Kidney epithelial cell (primary cell): ENCODE results near the gene SPZ1. TPM values are rescaled to one million over a fixed set of nuclear protein-coding genes. Genes with fewer than 3 reads are reported as not detected.

Experiments
- DNase-seq: peaks from one replicate; pipeline ENCODE4 v3.0.0-alpha.2; 2010; ENCODE audit warnings: low read depth
- H3K27me3 ChIP-seq: 2 replicates; pipeline ENCODE4 v1.6.0; 2011; ENCODE audit warnings: low read length; ENCODE audit not compliant: control insufficient read depth, insufficient read depth
- H3K36me3 ChIP-seq: 2 replicates; pipeline ENCODE4 v1.5.1; 2011; ENCODE audit warnings: low read length; ENCODE audit not compliant: control insufficient read depth, insufficient read depth
- H3K4me3 ChIP-seq: 2 replicates; pipeline ENCODE4 v1.5.1; 2011; ENCODE audit warnings: low read depth, mild to moderate bottlenecking, control low read depth, low read length
- total RNA-seq: library from RNA; depleted of rRNA; stranded (reverse); fragments of >200 nt; gene quantifications from 2 replicates; pipeline ENCODE4 v1.2.3, GENCODE V29; 2015
- TF ChIP-seq, protein P1 (sequence below): IDR thresholded peaks from 2 replicates; pipeline ENCODE4 v1.5.1; 2011; ENCODE audit warnings: mild to moderate bottlenecking, moderate library complexity, low read length, control low read depth, inconsistent platforms; ENCODE audit not compliant: insufficient read depth, poor library complexity, severe bottlenecking

Gene SPZ1
- total RNA-seq, 1 donor from 2014 or later, result not detected

DNA sequence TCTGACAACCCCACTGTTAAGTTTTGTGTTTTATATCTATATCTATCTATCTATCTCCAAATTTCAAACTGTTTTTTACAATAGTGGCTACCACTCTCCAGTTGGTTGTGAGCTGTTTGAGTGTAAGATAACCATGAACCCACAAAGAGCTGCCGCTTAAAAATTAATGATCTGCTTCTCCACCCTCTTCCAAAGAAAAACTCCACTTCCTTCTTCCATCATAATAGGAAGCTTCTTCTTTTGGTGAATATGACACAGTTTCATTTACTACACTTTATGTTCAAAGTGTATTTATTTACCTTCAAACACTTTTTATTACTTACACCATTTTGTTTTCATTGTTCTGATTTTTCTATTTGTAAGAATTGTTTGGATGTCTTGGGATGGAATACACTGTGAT lies 37.9 kb downstream of the SPZ1 start:
- no peaks in the 10 kb centered on the region for H3K36me3 ChIP-seq
- no peak for DNase-seq
- H3K27me3 ChIP-seq, result no peaks in the 10 kb centered on the region
- TF ChIP-seq, protein P1, sequence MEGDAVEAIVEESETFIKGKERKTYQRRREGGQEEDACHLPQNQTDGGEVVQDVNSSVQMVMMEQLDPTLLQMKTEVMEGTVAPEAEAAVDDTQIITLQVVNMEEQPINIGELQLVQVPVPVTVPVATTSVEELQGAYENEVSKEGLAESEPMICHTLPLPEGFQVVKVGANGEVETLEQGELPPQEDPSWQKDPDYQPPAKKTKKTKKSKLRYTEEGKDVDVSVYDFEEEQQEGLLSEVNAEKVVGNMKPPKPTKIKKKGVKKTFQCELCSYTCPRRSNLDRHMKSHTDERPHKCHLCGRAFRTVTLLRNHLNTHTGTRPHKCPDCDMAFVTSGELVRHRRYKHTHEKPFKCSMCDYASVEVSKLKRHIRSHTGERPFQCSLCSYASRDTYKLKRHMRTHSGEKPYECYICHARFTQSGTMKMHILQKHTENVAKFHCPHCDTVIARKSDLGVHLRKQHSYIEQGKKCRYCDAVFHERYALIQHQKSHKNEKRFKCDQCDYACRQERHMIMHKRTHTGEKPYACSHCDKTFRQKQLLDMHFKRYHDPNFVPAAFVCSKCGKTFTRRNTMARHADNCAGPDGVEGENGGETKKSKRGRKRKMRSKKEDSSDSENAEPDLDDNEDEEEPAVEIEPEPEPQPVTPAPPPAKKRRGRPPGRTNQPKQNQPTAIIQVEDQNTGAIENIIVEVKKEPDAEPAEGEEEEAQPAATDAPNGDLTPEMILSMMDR, result no peak
- no peak overlapping the region for H3K4me3 ChIP-seq

DNA sequence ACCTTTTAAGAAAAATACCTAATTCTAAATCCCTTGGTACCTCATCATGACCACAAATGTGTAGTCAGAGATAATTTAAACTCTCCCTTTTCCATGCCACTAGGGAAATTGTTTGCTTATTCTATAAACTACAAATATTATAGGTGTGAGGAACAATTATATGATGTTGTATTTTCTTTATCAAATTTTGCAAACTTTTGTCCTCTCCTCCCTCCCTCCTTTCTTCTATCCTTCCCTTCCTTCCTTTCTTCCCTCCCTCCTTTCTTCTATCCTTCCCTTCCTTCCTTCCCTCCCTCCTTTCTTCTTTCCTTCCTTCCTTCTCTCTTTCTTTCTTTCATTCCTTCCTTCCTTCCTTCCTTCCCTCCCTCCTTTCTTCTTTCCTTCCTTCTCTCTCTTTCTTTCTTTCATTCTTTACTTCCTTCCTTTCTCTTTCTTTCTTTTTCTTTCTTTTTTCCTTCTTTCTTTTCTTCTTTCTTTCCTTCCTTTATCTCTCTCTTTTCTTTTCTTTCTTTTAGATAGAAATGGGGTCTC lies 41.2 kb downstream of the SPZ1 start:
- TF ChIP-seq, protein P1, result no peak
- no peaks in the 10 kb centered on the region for H3K27me3 ChIP-seq
- no peaks in the 10 kb centered on the region for H3K36me3 ChIP-seq
- no peak overlapping the region for H3K4me3 ChIP-seq
- DNase-seq, result no peak

DNA sequence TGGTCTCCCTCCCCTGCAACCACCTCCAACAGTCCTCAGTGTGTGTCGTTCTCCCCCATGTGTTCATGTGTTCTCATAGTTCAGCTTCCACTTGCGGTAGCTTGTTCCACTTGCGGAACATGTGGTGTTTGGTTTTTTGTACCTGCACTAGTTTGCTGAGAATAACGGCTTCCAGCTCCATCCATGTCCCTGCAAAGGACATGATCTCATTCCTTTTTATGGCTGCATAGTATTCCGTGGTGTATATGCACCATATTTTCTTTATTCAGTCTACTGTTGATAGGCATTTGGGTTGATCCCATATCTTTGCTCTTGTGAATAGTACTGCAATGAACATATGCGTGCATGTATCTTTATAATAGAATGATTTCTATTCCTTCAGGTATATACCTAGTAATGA lies 45.1 kb downstream of the SPZ1 start:
- DNase-seq, result no peak

DNA sequence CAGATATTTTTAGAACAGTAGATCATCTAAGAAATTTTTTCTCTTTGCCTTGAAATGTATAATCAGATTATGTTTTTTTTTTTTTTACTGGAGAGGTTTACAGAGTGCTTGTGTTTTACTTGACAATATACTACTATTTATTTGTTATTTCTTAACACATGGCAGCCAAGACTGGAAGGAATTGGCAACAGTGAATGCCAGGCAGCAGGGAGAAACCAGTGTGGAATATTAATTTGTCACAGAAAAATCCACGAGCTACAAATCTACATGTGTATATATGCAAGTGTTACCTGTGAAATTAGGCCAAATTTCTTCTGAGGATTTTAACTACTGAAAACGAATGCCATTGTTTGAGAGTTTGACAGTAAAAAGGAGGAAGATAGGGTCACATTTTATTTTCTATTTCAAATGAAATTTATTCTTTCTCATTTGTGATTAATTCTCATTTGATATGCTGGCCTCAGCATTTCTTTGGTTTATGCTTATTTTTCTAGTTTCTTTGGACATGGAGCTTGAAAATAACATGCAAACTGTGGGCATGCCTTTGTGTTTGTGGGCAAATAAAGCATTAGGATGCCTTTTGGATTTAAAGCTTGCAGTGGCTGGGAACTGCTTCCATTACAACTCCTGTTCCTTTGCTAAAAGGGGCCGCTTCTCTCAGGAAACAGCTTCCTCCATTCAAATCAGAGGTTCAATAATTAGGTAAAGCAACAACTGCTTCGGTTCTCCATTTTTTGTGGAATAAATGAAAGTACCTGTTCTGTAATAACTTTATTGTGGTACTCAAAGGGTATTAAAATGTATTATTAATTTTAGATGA lies 49.1 kb downstream of the SPZ1 start:
- H3K4me3 ChIP-seq, result no peak overlapping the region
- TF ChIP-seq, protein P1, result no peak
- H3K36me3 ChIP-seq, result no peaks in the 10 kb centered on the region
- H3K27me3 ChIP-seq, result no peaks in the 10 kb centered on the region
- no peak for DNase-seq

More for the DNA sequence above, 45.1 kb downstream of the SPZ1 start:
- H3K27me3 ChIP-seq, result no peaks in the 10 kb centered on the region
- TF ChIP-seq, protein P1, result no peak
- no peaks in the 10 kb centered on the region for H3K36me3 ChIP-seq
- H3K4me3 ChIP-seq, result no peak overlapping the region

DNA sequence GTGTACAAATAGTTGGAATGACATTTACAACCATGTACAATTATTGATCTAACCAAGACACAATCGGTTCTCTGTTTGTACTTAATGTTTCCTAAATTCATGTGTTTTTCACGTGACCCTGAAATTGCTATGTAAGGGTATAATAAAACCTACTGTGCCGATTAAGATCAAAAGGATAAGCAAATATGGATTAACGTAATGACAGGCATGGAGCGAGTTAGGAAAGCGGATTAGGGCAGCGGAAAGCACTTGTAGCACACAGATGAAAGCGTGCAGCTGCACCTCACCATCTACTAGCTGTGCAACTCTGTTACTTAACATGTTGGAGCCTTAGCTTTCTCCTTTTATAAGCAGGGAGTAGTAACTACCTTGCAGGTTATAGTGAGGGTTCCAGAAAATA lies 49.7 kb downstream of the SPZ1 start:
- Histone ChIP-seq H3K36me3 (no peaks in the 10 kb centered on the region), H3K4me3 (no peak overlapping the region), H3K27me3 (no peaks in the 10 kb centered on the region)
- no peak for DNase-seq
- TF ChIP-seq, protein P1, result no peak
